Neuronal stem cell (in vitro differentiated cells): Measurements from ENCODE around the gene UBAP1L.
"Not testable (repeated sequence)": the region's sequence is repeated elsewhere in the genome, so short reads cannot be mapped to it uniquely, and the experiment has no call there.

Source experiments
- DNase-seq: peaks from one replicate; pipeline ENCODE4 v3.0.0-alpha.2; 2013; ENCODE audit warnings: low spot score
- H2AFZ ChIP-seq: one replicate; pipeline ENCODE4 v1.6.1; 2013; ENCODE audit warnings: mild to moderate bottlenecking, low read length, inconsistent platforms
- H2AK5ac ChIP-seq: 2 replicates; pipeline ENCODE4 v1.6.1; 2013; ENCODE audit warnings: low read depth, mild to moderate bottlenecking, inconsistent platforms, low read length, moderate library complexity, mixed read lengths
- H2BK120ac ChIP-seq: 2 replicates; pipeline ENCODE4 v1.6.1; 2013; ENCODE audit warnings: low read depth, mild to moderate bottlenecking, inconsistent platforms, low read length, moderate library complexity, mixed read lengths
- H2BK12ac ChIP-seq: one replicate; pipeline ENCODE4 v1.6.1; 2013; ENCODE audit warnings: low read length, inconsistent platforms
- H2BK15ac ChIP-seq: 2 replicates; pipeline ENCODE4 v1.6.1; 2013; ENCODE audit warnings: mild to moderate bottlenecking, low read length, inconsistent platforms, mixed read lengths
- H2BK5ac ChIP-seq: one replicate; pipeline ENCODE4 v1.6.1; 2013; ENCODE audit warnings: inconsistent platforms, mild to moderate bottlenecking, low read length, moderate library complexity
- H3K14ac ChIP-seq: one replicate; pipeline ENCODE4 v1.6.1; 2013; ENCODE audit warnings: low read length, inconsistent platforms
- H3K18ac ChIP-seq: 2 replicates; pipeline ENCODE4 v1.6.1; 2013; ENCODE audit warnings: low read length, inconsistent platforms
- H3K23ac ChIP-seq: 2 replicates; pipeline ENCODE4 v1.6.1; 2013; ENCODE audit warnings: low read depth, mild to moderate bottlenecking, mixed read lengths, low read length, inconsistent platforms; ENCODE audit not compliant: poor library complexity
- H3K27ac ChIP-seq: replicated peaks from 3 replicates; pipeline ENCODE4 v1.5.1; 2013; ENCODE audit warnings: low read length, inconsistent platforms
- H3K27me3 ChIP-seq, 3 experiments: 2 replicates each; pipeline ENCODE4 v1.6.1; 2013; ENCODE audit warnings: low read length in 3 of 3, mild to moderate bottlenecking in 2 of 3, inconsistent platforms in 1 of 3, low read depth in 1 of 3, mixed read lengths in 1 of 3, moderate library complexity in 1 of 3; ENCODE audit not compliant: control insufficient read depth in 3 of 3, insufficient read depth in 3 of 3
- H3K36me3 ChIP-seq, 2 donors: replicated peaks in 1 of 2; 2 replicates each; pipeline ENCODE4 v1.6.1; 2013; ENCODE audit warnings: low read length in 2 of 2; ENCODE audit not compliant: control insufficient read depth in 2 of 2, insufficient read depth in 2 of 2
- H3K4ac ChIP-seq: 2 replicates; pipeline ENCODE4 v1.6.1; 2013; ENCODE audit warnings: inconsistent platforms, mild to moderate bottlenecking, low read length, moderate library complexity
- H3K4me1 ChIP-seq, 2 donors: 1 replicate in 1 of 2; 2 replicates in 1 of 2; pipeline ENCODE4 v1.6.1; 2013; ENCODE audit warnings: low read length in 2 of 2, low read depth in 1 of 2; ENCODE audit not compliant: control insufficient read depth in 2 of 2, insufficient read depth in 1 of 2
- H3K4me2 ChIP-seq: one replicate; pipeline ENCODE4 v1.6.1; 2013; ENCODE audit warnings: mild to moderate bottlenecking, low read length, inconsistent platforms; ENCODE audit not compliant: insufficient read depth, poor library complexity, severe bottlenecking
- H3K4me3 ChIP-seq, 2 donors: 2 replicates each; pipeline ENCODE4 v1.5.1; 2013; ENCODE audit warnings: low read length in 2 of 2, mild to moderate bottlenecking in 2 of 2, inconsistent platforms in 1 of 2, moderate library complexity in 1 of 2
- H3K79me1 ChIP-seq: one replicate; pipeline ENCODE4 v1.6.1; 2013; ENCODE audit warnings: low read depth, mild to moderate bottlenecking, inconsistent platforms, low read length, moderate library complexity
- H3K9ac ChIP-seq: one replicate; pipeline ENCODE4 v1.6.1; 2013; ENCODE audit warnings: mild to moderate bottlenecking, low read depth, low read length, inconsistent platforms; ENCODE audit not compliant: poor library complexity
- H3K9me3 ChIP-seq, 2 donors: replicated peaks in 1 of 2; 2 replicates each; pipeline versions ENCODE3 to v1.6.1; 2013; ENCODE audit warnings: low read length in 2 of 2, mild to moderate bottlenecking in 2 of 2, inconsistent platforms in 1 of 2, low read depth in 1 of 2, mixed read lengths in 1 of 2, moderate library complexity in 1 of 2; ENCODE audit not compliant: control insufficient read depth in 2 of 2, insufficient read depth in 1 of 2
- H4K8ac ChIP-seq: one replicate; pipeline ENCODE4 v1.6.1; 2013; ENCODE audit warnings: low read depth, mild to moderate bottlenecking, inconsistent platforms, low read length, moderate library complexity
- H4K91ac ChIP-seq: one replicate; pipeline ENCODE4 v1.6.1; 2013; ENCODE audit warnings: low read length, low read depth, mild to moderate bottlenecking, inconsistent platforms; ENCODE audit not compliant: poor library complexity
- WGBS, 2 donors: extraction: QIAGEN DNeasy Blood & Tissue Kit; methylation state at CpG; one replicate each; pipeline ENCODE4 v1.1.7; 2013; ENCODE audit warnings: missing lambda C conversion rate in 2 of 2, mixed read lengths in 1 of 2; ENCODE audit not compliant: insufficient read length in 2 of 2, insufficient replicate concordance in 1 of 2; ENCODE audit errors: extremely low coverage in 2 of 2; 5-methylcytosine and 5-hydroxymethylcytosine counted together

The UBAP1L gene

GRCh38 chr15:65154720-65155119 lies 39.7 kb upstream of the UBAP1L start:
- Histone ChIP-seq H3K23ac (no peak overlapping the region), H2AFZ (no peak overlapping the region), H3K18ac (no peak overlapping the region), H3K27me3 (no peaks in the 10 kb centered on the region), H3K4me3 (no peak overlapping the region), H3K4me1 (no peaks in the 10 kb centered on the region), H2BK120ac (no peak overlapping the region), H2AK5ac (no peak overlapping the region), H3K79me1 (no peaks in the 10 kb centered on the region), H3K27ac (no peak overlapping the region), H4K91ac (no peak overlapping the region), H2BK5ac (no peak overlapping the region), H3K9me3 (no peaks in the 10 kb centered on the region), H3K14ac (no peak overlapping the region), H2BK15ac (no peak overlapping the region), H4K8ac (no peak overlapping the region), H3K36me3 (peaks cover 13 to 90% of the 10 kb centered on the region in 2 donors), H3K4me2 (no peak overlapping the region), H3K9ac (no peak overlapping the region), H3K4ac (no peak overlapping the region), H2BK12ac (no peak overlapping the region)
- DNase-seq = no peak
- no CpG with 5 or more reads among the region's 6 CpGs for WGBS, 2 donors

DNA sequence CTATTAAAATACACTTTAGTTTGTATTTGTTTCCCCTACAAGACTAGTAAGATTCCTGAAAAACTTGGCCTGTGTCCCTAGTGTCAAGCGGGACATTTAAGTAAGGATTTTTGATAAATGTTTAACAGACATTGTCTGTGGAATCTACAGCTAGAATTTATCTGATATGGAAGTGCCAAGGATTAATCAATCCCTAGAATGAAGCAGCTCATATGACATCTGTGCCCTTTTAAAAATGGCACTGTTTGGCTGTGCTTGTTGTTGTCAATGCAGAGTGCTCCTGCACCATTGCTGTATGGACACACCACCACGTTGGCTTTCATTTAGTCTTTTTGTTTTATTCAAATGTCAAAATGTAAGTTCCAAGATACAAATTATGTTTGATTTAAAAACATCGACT lies 32.9 kb upstream of the UBAP1L start:
- H3K18ac ChIP-seq = no peak overlapping the region
- no peak overlapping the region for H2AK5ac ChIP-seq
- no peak overlapping the region for H3K4me2 ChIP-seq
- H2BK120ac ChIP-seq = no peak overlapping the region
- H4K91ac ChIP-seq = no peak overlapping the region
- H3K4ac ChIP-seq = no peak overlapping the region
- no CpG with 5 or more reads among the region's 3 CpGs for WGBS, 2 donors
- no peak overlapping the region for H4K8ac ChIP-seq
- H2BK5ac ChIP-seq = no peak overlapping the region
- H3K23ac ChIP-seq = no peak overlapping the region
- DNase-seq = no peak
- no peak overlapping the region for H2BK15ac ChIP-seq
- no peaks in the 10 kb centered on the region for H3K79me1 ChIP-seq
- no peaks in the 10 kb centered on the region for H3K9me3 ChIP-seq
- H3K14ac ChIP-seq = no peak overlapping the region
- H3K36me3 ChIP-seq = peaks cover 0 to 51% of the 10 kb centered on the region in 2 donors
- no peak overlapping the region for H3K27ac ChIP-seq
- no peak overlapping the region for H2BK12ac ChIP-seq
- no peak overlapping the region for H3K4me3 ChIP-seq
- no peaks in the 10 kb centered on the region for H3K4me1 ChIP-seq
- no peaks in the 10 kb centered on the region for H3K27me3 ChIP-seq
- H3K9ac ChIP-seq = no peak overlapping the region
- no peak overlapping the region for H2AFZ ChIP-seq

GRCh38 chr15:65146438-65146837 lies 31.4 kb upstream of the UBAP1L start:
- Histone ChIP-seq H2BK120ac (no peak overlapping the region), H3K27ac (no peak overlapping the region), H3K27me3 (no peaks in the 10 kb centered on the region), H3K18ac (no peak overlapping the region), H3K23ac (no peak overlapping the region), H2BK5ac (no peak overlapping the region), H2AK5ac (no peak overlapping the region), H3K36me3 (peaks cover 0 to 40% of the 10 kb centered on the region in 2 donors), H3K9me3 (no peaks in the 10 kb centered on the region), H2AFZ (no peak overlapping the region), H4K91ac (no peak overlapping the region), H4K8ac (no peak overlapping the region), H2BK12ac (no peak overlapping the region), H3K4me3 (no peak overlapping the region), H2BK15ac (no peak overlapping the region), H3K79me1 (no peaks in the 10 kb centered on the region), H3K4me2 (no peak overlapping the region), H3K4ac (no peak overlapping the region), H3K9ac (no peak overlapping the region), H3K14ac (no peak overlapping the region), H3K4me1 (no peaks in the 10 kb centered on the region)
- no peak for DNase-seq
- WGBS, 2 donors = no CpG with 5 or more reads among the region's 4 CpGs

GRCh38 chr15:65138631-65139030 lies 23.6 kb upstream of the UBAP1L start:
- H3K18ac ChIP-seq, H2AK5ac ChIP-seq, H2BK5ac ChIP-seq: not testable (repeated sequence)

More at GRCh38 chr15:65138631-65139030, 23.6 kb upstream of the UBAP1L start:
- not testable (repeated sequence) for H3K27ac ChIP-seq, H3K23ac ChIP-seq, H3K9ac ChIP-seq, H2BK15ac ChIP-seq, H3K36me3 ChIP-seq, H3K4me3 ChIP-seq, H3K27me3 ChIP-seq, H2BK12ac ChIP-seq, H2AFZ ChIP-seq, DNase-seq, H3K79me1 ChIP-seq, H4K8ac ChIP-seq, H3K9me3 ChIP-seq, H4K91ac ChIP-seq, H3K4me1 ChIP-seq, H2BK120ac ChIP-seq, H3K14ac ChIP-seq, H3K4ac ChIP-seq, H3K4me2 ChIP-seq
- WGBS, 2 donors = no CpG with 5 or more reads among the region's 6 CpGs
